GM12878 (cell line): Measurements from ENCODE around the gene ZNF92. TPM values are rescaled to one million over a fixed set of nuclear protein-coding genes. Genes with fewer than 3 reads are reported as not detected.
"Not testable (repeated sequence)": the region's sequence is repeated elsewhere in the genome, so short reads cannot be mapped to it uniquely, and the experiment has no call there.

ENCODE experiments used
- ATAC-seq: fragments of 200-7000 bp; cut with Tn5 transposase; 3 replicates; pipeline ENCODE4 v1.9.1; 2020; ENCODE audit warnings: mild to moderate bottlenecking, moderate library complexity
- BruUV-seq: library from RNA; stranded (reverse); fragments of 400-500 nt; replicated peaks from 2 replicates; lab custom pipeline; 2021; lab: Mats Ljungman, UMichigan
- CTCF ChIA-PET: fragments of 300-600 bp; sonication (Branson Sonifier 250); formaldehyde crosslinking; extraction: SDS; loops from one replicate; lab custom pipeline; 2021; ENCODE audit warnings: inconsistent platforms; lab: Yijun Ruan, JAX
- POLR2A ChIA-PET: fragments of 350-600 bp; formaldehyde crosslinking; extraction: SDS; loops from one replicate; lab custom pipeline; 2021; ENCODE audit warnings: inconsistent platforms; lab: Charles Lee
- RAD21 ChIA-PET: fragments of 300-600 bp; sonication (Branson Sonifier 250); formaldehyde crosslinking; loops from one replicate; lab custom pipeline; 2023; ENCODE audit warnings: antibody characterized with exemption; ENCODE audit not compliant: unreplicated experiment; lab: Charles Lee
- SMC1A ChIA-PET: fragments of 300-600 bp; sonication (Branson Sonifier 250); formaldehyde crosslinking; loops from one replicate; lab custom pipeline; 2023; ENCODE audit not compliant: unreplicated experiment, uncharacterized antibody; lab: Charles Lee
- DNase-seq: peaks from one replicate; pipeline ENCODE4 v3.0.0-alpha.2; 2011; ENCODE audit warnings: low read depth, low spot score
- FAIRE-seq: peaks from 3 replicates; lab custom pipeline; 2011; peaks lifted over from hg19 to GRCh38; lab: Jason Lieb, UNC
- H2AFZ ChIP-seq: 2 replicates; pipeline ENCODE4 v1.6.0; 2011; ENCODE audit warnings: low read depth, low read length, control low read depth; ENCODE audit not compliant: control insufficient read depth
- H3K27ac ChIP-seq: 2 replicates; pipeline ENCODE4 v1.5.1; 2011; ENCODE audit warnings: control low read depth; ENCODE audit not compliant: control insufficient read depth, insufficient read depth
- H3K27me3 ChIP-seq, 2 experiments: replicated peaks in 1 of 2; 2 replicates each; pipeline versions ENCODE4 v1.6.0 to v1.6.1; 2011; ENCODE audit warnings: low read length in 1 of 2; ENCODE audit not compliant: control insufficient read depth in 2 of 2, insufficient read depth in 2 of 2
- H3K36me3 ChIP-seq, 2 experiments: 2 replicates each; pipeline ENCODE4 v1.5.1; 2011; ENCODE audit warnings: low read length in 1 of 2; ENCODE audit not compliant: control insufficient read depth in 2 of 2, insufficient read depth in 2 of 2
- H3K4me1 ChIP-seq: 2 replicates; pipeline ENCODE4 v1.6.1; 2011; ENCODE audit warnings: mild to moderate bottlenecking, low read length, moderate library complexity, mixed read lengths; ENCODE audit not compliant: control insufficient read depth, insufficient read depth
- H3K4me2 ChIP-seq: 2 replicates; pipeline ENCODE4 v1.6.0; 2011; ENCODE audit warnings: control low read depth; ENCODE audit not compliant: control insufficient read depth, insufficient read depth
- H3K4me3 ChIP-seq: fragments of 200-600 bp; sonication (generic); 2 replicates; pipeline ENCODE4 v1.5.1; 2016
- H3K79me2 ChIP-seq: 2 replicates; pipeline ENCODE4 v1.6.0; 2011; ENCODE audit warnings: low read length; ENCODE audit not compliant: control insufficient read depth, insufficient read depth
- H3K9ac ChIP-seq: 2 replicates; pipeline ENCODE4 v1.8.0; 2011; ENCODE audit warnings: low read length, control low read depth, mixed read lengths; ENCODE audit not compliant: control insufficient read depth, insufficient read depth
- H3K9me3 ChIP-seq: replicated peaks from 3 replicates; pipeline ENCODE4 v1.5.1; 2011; ENCODE audit warnings: mild to moderate bottlenecking, low read length; ENCODE audit not compliant: control insufficient read depth, insufficient read depth
- H4K20me1 ChIP-seq: 2 replicates; pipeline ENCODE4 v1.6.0; 2011; ENCODE audit not compliant: control insufficient read depth, insufficient read depth
- EZH2 ChIP-seq: IDR thresholded peaks from 2 replicates; pipeline ENCODE4 v1.6.1; 2012; ENCODE audit warnings: low read depth, mild to moderate bottlenecking, control low read depth, inconsistent platforms, low read length, borderline replicate concordance; ENCODE audit not compliant: control insufficient read depth
- IKZF2 ChIP-seq, 2 experiments: fragments of 450-650 bp; IDR thresholded peaks; 2 replicates each; pipeline ENCODE4 v1.6.1; 2017; ENCODE audit warnings: mild to moderate bottlenecking in 2 of 2, moderate library complexity in 2 of 2
- NR2C1 ChIP-seq: fragments of 450-650 bp; IDR thresholded peaks from 2 replicates; pipeline ENCODE4 v1.6.1; 2017; ENCODE audit warnings: antibody characterized with exemption, mild to moderate bottlenecking, moderate library complexity
- NR2F1 ChIP-seq: fragments of 450-650 bp; conservative IDR thresholded peaks from 2 replicates; pipeline ENCODE4 v1.6.1; 2017; ENCODE audit warnings: mild to moderate bottlenecking
- TCF3 ChIP-seq: IDR thresholded peaks from 2 replicates; pipeline ENCODE4 v1.6.1; 2012; ENCODE audit warnings: low read depth, mild to moderate bottlenecking, low read length, borderline replicate concordance; ENCODE audit not compliant: insufficient read depth
- ZBTB33 ChIP-seq: fragments of 450-650 bp; IDR thresholded peaks from 2 replicates; pipeline ENCODE4 v1.6.1; 2017; ENCODE audit warnings: mild to moderate bottlenecking
- WGBS: methylation state at CpG from one replicate; pipeline ENCODE4 v1.1.6; 2016; ENCODE audit warnings: low lambda C conversion rate; ENCODE audit not compliant: insufficient replicate concordance, insufficient coverage; ENCODE audit errors: missing lambda C conversion rate; 5-methylcytosine and 5-hydroxymethylcytosine counted together
- in situ Hi-C: fragments of 300-500 bp; cut with MboI; formaldehyde crosslinking; loops from 9 replicates; pipeline ENCODE4 v1.14.3; 2018; ENCODE audit warnings: mixed read lengths
- intact Hi-C: fragments of 100-400 bp; cut with micrococcal nuclease; formaldehyde crosslinking; loops from one replicate; pipeline ENCODE4 v1.14.2; 2022; ENCODE audit not compliant: unreplicated experiment
- polyA plus RNA-seq, 11 experiments: library from polyadenylated mRNA; depleted of rRNA in 4 of 11; unstranded in 6 of 11; stranded (reverse) in 5 of 11; fragments of >200 nt; fragmentation: Nextera tagmentation in 4 of 11; fragmentation: Illumina TruSeq in 1 of 11; extraction: Ambion mirVana in 4 of 11; extraction: Trizol in 1 of 11; gene quantifications; 1 replicate in 1 of 11; 2 replicates in 10 of 11; pipeline versions ENCODE4 v1.2.1 to v1.2.3, GENCODE V29; 2011 to 2016; ENCODE audit warnings: inconsistent platforms in 2 of 11, missing spikeins in 2 of 11, low read depth in 1 of 11
- total RNA-seq, 4 experiments: library from RNA; depleted of rRNA in 3 of 4; stranded (reverse); fragments of >200 nt in 3 of 4; fragmentation: Illumina TruSeq in 1 of 4; extraction: Trizol in 1 of 4; gene quantifications; 2 replicates each; pipeline versions ENCODE4 v1.2.1 to v1.2.3, GENCODE V29; 2013 to 2021

The ZNF92 gene
- total and polyA plus RNA-seq, 10 of the 15 experiments (the other 5 are each of a cell fraction or from before 2014, with no cell fraction given), result 6.7 to 27.6 (median 14.3) TPM

- TF ChIP-seq NR2C1 (no peak), EZH2 (no peak), IKZF2 (IDR thresholded peaks at IDR 0.05) (no peak), ZBTB33 (no peak), NR2F1 (no peak), TCF3 (no peak)
Measured at GRCh38 chr7:65342723-65343629, 30.7 kb upstream of the ZNF92 start (continued).

GRCh38 chr7:65344541-65344940 lies 29.1 kb upstream of the ZNF92 start:
- H3K4me2 ChIP-seq, H3K27me3 ChIP-seq, FAIRE-seq, H3K4me1 ChIP-seq, H3K36me3 ChIP-seq, H3K27ac ChIP-seq, H4K20me1 ChIP-seq, DNase-seq, H3K9ac ChIP-seq, BruUV-seq, H3K9me3 ChIP-seq, H3K4me3 ChIP-seq, intact Hi-C loops, POLR2A ChIA-PET, H2AFZ ChIP-seq, ATAC-seq, H3K79me2 ChIP-seq, RAD21 ChIA-PET, in situ Hi-C loops, CTCF ChIA-PET, SMC1A ChIA-PET: not testable (repeated sequence)
- 45% methylated on average over 4 of the region's 4 CpGs for WGBS
